ENCODE results near the gene BCL2.

DNA sequence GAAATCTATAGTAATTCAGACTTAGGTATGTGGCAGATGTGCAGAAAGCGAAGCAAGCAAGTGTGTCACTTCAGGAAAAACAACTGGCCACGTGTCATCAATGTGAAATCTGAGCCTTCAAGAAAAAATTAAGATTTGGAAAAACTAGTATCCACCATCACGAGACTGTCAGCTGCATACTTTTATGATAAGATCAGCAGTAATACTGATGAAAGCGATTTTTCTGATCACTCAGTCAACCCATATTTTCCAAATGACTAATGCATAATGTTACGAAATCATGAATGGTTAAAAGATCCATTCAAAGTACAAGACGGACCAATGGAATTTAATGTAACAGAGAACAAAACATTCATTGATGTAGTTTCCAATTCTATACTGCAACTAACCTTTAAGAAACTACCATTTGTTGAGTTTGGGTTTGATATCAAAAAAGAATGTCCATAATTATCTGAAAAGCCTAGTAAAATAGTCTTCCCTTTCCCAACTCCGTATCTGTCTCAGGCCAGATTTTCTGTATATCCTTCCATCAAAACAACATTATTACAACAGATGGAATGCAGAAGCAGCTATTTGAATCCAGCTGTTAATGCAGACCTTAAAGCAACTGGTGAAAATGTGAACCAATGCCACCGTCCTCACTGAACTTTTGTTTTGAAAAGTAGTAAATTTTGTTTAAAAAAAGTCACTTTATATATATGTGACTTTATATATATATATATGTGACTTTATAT lies 17.0 kb upstream of the BCL2 start:
- TF ChIP-seq, protein P1, sequence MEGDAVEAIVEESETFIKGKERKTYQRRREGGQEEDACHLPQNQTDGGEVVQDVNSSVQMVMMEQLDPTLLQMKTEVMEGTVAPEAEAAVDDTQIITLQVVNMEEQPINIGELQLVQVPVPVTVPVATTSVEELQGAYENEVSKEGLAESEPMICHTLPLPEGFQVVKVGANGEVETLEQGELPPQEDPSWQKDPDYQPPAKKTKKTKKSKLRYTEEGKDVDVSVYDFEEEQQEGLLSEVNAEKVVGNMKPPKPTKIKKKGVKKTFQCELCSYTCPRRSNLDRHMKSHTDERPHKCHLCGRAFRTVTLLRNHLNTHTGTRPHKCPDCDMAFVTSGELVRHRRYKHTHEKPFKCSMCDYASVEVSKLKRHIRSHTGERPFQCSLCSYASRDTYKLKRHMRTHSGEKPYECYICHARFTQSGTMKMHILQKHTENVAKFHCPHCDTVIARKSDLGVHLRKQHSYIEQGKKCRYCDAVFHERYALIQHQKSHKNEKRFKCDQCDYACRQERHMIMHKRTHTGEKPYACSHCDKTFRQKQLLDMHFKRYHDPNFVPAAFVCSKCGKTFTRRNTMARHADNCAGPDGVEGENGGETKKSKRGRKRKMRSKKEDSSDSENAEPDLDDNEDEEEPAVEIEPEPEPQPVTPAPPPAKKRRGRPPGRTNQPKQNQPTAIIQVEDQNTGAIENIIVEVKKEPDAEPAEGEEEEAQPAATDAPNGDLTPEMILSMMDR (conservative IDR thresholded peaks at IDR 0.05; ENCODE audit: low read length) = no peak
- TF ChIP-seq EZH2phosphoT487 (IDR thresholded peaks at IDR 0.05; ENCODE audit: borderline replicate concordance, low read depth, low read length) = no peak
